CD4-positive, alpha-beta memory T cell (primary cell): ENCODE data around the gene UBE2E2. TPM values are rescaled to one million over a fixed set of nuclear protein-coding genes. Genes with fewer than 3 reads are reported as not detected.

Experiments
- CTCF ChIA-PET: fragments of 350-600 bp; sonication (Branson Sonifier 250); formaldehyde crosslinking; loops from one replicate; lab custom pipeline; 2021; ENCODE audit warnings: inconsistent platforms; ENCODE audit not compliant: partially characterized antibody; lab: Charles Lee
- POLR2A ChIA-PET: fragments of 350-600 bp; sonication (Branson Sonifier 250); formaldehyde crosslinking; loops from one replicate; lab custom pipeline; 2021; ENCODE audit not compliant: partially characterized antibody; lab: Charles Lee
- DNase-seq, 5 donors: peaks; one replicate each; pipeline versions ENCODE4 v3.0.0 to v3.0.0-alpha.2; 2020 to 2022; ENCODE audit warnings: mixed read lengths in 1 of 5
- H3K27ac ChIP-seq: one replicate; pipeline ENCODE4 v1.7.0; 2013; ENCODE audit warnings: low read depth, low read length
- H3K27me3 ChIP-seq: 2 replicates; pipeline ENCODE4 v1.7.0; 2013; ENCODE audit warnings: mild to moderate bottlenecking, low read length, moderate library complexity; ENCODE audit not compliant: insufficient read depth
- H3K36me3 ChIP-seq: 2 replicates; pipeline ENCODE4 v1.7.0; 2013; ENCODE audit warnings: mild to moderate bottlenecking, low read length, moderate library complexity; ENCODE audit not compliant: insufficient read depth
- H3K4me1 ChIP-seq: 2 replicates; pipeline ENCODE4 v1.7.0; 2013; ENCODE audit warnings: mild to moderate bottlenecking, low read length, moderate library complexity; ENCODE audit not compliant: insufficient read depth
- H3K4me3 ChIP-seq, 2 donors: one replicate each; pipeline ENCODE4 v1.7.0; 2013; ENCODE audit warnings: low read length in 2 of 2, mild to moderate bottlenecking in 1 of 2
- H3K9me3 ChIP-seq, 2 donors: one replicate each; pipeline ENCODE4 v1.7.0; 2013; ENCODE audit warnings: low read length in 2 of 2, control low read depth in 1 of 2; ENCODE audit not compliant: control insufficient read depth in 1 of 2
- H3K27ac Mint-ChIP-seq, 7 donors: one replicate each; pipeline ENCODE4 v1.8.0; 2020 to 2021; ENCODE audit warnings: mixed read lengths in 7 of 7, mild to moderate bottlenecking in 6 of 7, inconsistent platforms in 3 of 7, moderate library complexity in 3 of 7
- H3K27me3 Mint-ChIP-seq, 2 donors: one replicate each; pipeline ENCODE4 v1.8.0; 2020 to 2021; ENCODE audit warnings: mixed read lengths in 2 of 2
- H3K36me3 Mint-ChIP-seq, 2 donors: one replicate each; pipeline ENCODE4 v1.8.0; 2020 to 2021; ENCODE audit warnings: mixed read lengths in 2 of 2, inconsistent platforms in 1 of 2, mild to moderate bottlenecking in 1 of 2
- H3K4me1 Mint-ChIP-seq, 4 donors: one replicate each; pipeline ENCODE4 v1.8.0; 2020 to 2021; ENCODE audit warnings: mixed read lengths in 4 of 4, mild to moderate bottlenecking in 1 of 4
- H3K4me3 Mint-ChIP-seq, 8 donors: one replicate each; pipeline ENCODE4 v1.8.0; 2020 to 2021; ENCODE audit warnings: mixed read lengths in 8 of 8, mild to moderate bottlenecking in 7 of 8, moderate library complexity in 6 of 8, inconsistent platforms in 3 of 8
- H3K9me3 Mint-ChIP-seq, 8 donors: one replicate each; pipeline ENCODE4 v1.8.0; 2020 to 2021; ENCODE audit warnings: mixed read lengths in 8 of 8, mild to moderate bottlenecking in 5 of 8, inconsistent platforms in 3 of 8, moderate library complexity in 1 of 8
- intact Hi-C: fragments of 100-400 bp; cut with micrococcal nuclease; formaldehyde crosslinking; loops from one replicate; pipeline ENCODE4 v1.15.1; 2023
- polyA plus RNA-seq, 2 donors: library from polyadenylated mRNA; unstranded; fragments of 300-500 nt; fragmentation: Illumina TruSeq; gene quantifications; one replicate each; pipeline ENCODE4 v1.2.3, GENCODE V29; 2021
- total RNA-seq, 2 experiments: library from RNA; stranded (reverse); gene quantifications; one replicate each; pipeline ENCODE4 v1.2.3, GENCODE V29; 2021

The UBE2E2 gene
- total and polyA plus RNA-seq, 4 experiments from 2014 or later = 1.3 to 4.7 (median 3.1) TPM

DNA sequence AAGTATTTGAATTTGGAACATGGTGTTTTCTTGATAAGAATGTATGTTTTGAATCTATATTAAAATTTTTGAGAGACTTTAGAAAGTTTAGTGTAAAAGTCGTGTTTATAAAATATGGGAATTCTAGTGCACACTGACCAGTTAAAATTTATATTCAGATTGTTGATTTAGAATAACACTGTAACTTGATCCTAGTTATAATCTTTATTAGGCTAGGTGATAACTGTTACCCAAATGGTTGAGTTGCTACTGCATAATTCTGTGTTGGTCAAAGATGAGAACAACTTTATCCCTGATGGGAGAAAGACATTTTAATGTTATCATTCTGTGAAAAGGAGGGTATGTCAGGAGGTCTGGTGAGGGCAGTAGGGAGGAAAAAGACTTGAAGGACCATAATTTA, 249.3 kb downstream of the UBE2E2 start:
- H3K9me3 ChIP-seq = no peaks in the 10 kb centered on the region
- CTCF ChIA-PET = no interaction called here
- H3K4me1 ChIP-seq = no peaks in the 10 kb centered on the region
- peaks cover 0 to 3% (median 0%) of the 10 kb centered on the region in 8 donors for H3K9me3 Mint-ChIP-seq
- no peak overlapping the region for H3K4me3 Mint-ChIP-seq
- H3K4me1 Mint-ChIP-seq = no peaks in the 10 kb centered on the region
- no peak for DNase-seq
- intact Hi-C loops = no loop called here
- no peaks in the 10 kb centered on the region for H3K36me3 ChIP-seq
- H3K4me3 ChIP-seq = no peak overlapping the region
- H3K27ac ChIP-seq = no peak overlapping the region
- H3K27ac Mint-ChIP-seq = no peak overlapping the region
- H3K27me3 Mint-ChIP-seq = no peaks in the 10 kb centered on the region
- no peaks in the 10 kb centered on the region for H3K36me3 Mint-ChIP-seq
- POLR2A ChIA-PET = no interaction called here
- H3K27me3 ChIP-seq = no peaks in the 10 kb centered on the region

DNA sequence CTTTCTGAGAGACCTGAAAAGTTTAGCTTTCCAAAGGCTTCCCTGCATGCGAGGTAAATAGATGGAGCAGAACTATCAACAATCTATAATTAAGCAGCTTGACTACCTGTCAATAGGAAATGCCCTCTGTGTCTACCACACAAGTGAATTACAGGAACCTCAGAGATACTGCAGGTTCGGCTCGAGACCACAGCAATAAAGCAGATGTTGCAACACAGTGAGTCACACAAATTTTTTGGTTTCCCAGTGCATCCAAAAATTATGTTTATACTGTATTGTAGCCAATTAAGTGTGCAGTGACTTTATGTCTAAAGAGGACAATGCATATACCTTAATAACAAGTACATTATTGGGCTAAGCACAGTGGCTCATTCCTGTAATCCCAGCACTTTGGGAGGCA, 252.0 kb downstream of the UBE2E2 start:
- Mint-ChIP-seq H3K27me3 (no peaks in the 10 kb centered on the region), H3K36me3 (no peaks in the 10 kb centered on the region), H3K27ac (no peak overlapping the region), H3K4me1 (no peaks in the 10 kb centered on the region), H3K9me3 (peaks cover 0 to 3% (median 0%) of the 10 kb centered on the region in 8 donors), H3K4me3 (no peak overlapping the region)
- CTCF ChIA-PET = no interaction called here
- Histone ChIP-seq H3K4me3 (no peak overlapping the region), H3K27me3 (no peaks in the 10 kb centered on the region), H3K9me3 (no peaks in the 10 kb centered on the region), H3K36me3 (no peaks in the 10 kb centered on the region), H3K4me1 (no peaks in the 10 kb centered on the region), H3K27ac (no peak overlapping the region)
- POLR2A ChIA-PET = no interaction called here
- no peak for DNase-seq
- intact Hi-C loops = no loop called here

DNA sequence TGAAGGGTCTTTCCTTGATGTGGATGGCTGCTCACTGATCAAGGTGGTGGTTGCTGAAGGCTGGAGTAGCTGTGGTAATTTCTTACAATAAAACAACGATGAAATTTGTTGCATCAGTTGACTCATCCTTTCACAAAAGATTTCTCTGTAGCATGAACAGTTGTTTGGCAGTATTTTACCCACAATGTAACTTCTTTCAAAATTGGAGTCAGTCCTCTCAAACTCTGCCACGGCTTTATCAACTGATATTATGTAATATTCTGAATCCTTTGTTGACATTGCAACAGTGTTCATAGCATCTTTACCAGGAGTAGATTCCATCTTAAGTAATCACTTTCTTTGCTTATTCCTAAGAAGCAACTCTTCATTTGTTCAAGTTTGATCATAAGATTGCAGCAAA, 252.6 kb downstream of the UBE2E2 start:
- Histone ChIP-seq H3K36me3 (no peaks in the 10 kb centered on the region), H3K4me1 (no peaks in the 10 kb centered on the region), H3K4me3 (no peak overlapping the region), H3K27ac (no peak overlapping the region), H3K27me3 (no peaks in the 10 kb centered on the region), H3K9me3 (no peaks in the 10 kb centered on the region)
- no peak overlapping the region for H3K27ac Mint-ChIP-seq
- no peaks in the 10 kb centered on the region for H3K36me3 Mint-ChIP-seq
- ChIA-PET POLR2A (no interaction called here), CTCF (no interaction called here)
- no peaks in the 10 kb centered on the region for H3K27me3 Mint-ChIP-seq
- no peaks in the 10 kb centered on the region for H3K4me1 Mint-ChIP-seq
- no peak for DNase-seq
- intact Hi-C loops = no loop called here
- peaks cover 0 to 3% (median 0%) of the 10 kb centered on the region in 8 donors for H3K9me3 Mint-ChIP-seq
- no peak overlapping the region for H3K4me3 Mint-ChIP-seq

DNA sequence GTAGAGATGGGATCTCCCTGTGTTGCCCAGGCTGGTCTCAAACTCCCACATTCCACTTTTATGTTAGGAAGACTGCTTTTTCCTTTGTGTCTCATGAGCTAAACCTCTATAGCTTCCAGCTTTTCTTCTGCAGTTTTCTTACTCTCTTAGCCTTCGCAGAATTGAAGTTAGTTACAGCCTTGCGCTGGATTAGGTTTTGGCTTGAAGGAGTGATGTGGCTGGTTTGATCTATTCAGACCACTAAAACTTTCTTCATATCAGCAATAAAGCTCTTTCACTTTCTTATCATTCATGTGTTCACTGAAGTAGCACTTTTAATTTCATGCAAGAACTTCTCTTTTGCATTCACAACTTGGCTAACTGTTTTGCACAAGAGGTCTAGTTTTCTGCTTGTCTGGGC, 254.6 kb downstream of the UBE2E2 start:
- Mint-ChIP-seq H3K36me3 (no peaks in the 10 kb centered on the region), H3K4me3 (no peak overlapping the region), H3K4me1 (no peaks in the 10 kb centered on the region), H3K27ac (no peak overlapping the region), H3K9me3 (peaks cover 0 to 3% (median 0%) of the 10 kb centered on the region in 8 donors), H3K27me3 (no peaks in the 10 kb centered on the region)
- Histone ChIP-seq H3K36me3 (no peaks in the 10 kb centered on the region), H3K4me1 (no peaks in the 10 kb centered on the region), H3K27ac (no peak overlapping the region), H3K4me3 (no peak overlapping the region), H3K27me3 (no peaks in the 10 kb centered on the region), H3K9me3 (no peaks in the 10 kb centered on the region)
- no peak for DNase-seq
- ChIA-PET POLR2A (no interaction called here), CTCF (interaction anchor here (0.6 kb wide), 1 partner anchor 80 kb away, joined by 3 read pairs; no protein-coding TSS in a partner anchor)
- intact Hi-C loops = no loop called here

DNA sequence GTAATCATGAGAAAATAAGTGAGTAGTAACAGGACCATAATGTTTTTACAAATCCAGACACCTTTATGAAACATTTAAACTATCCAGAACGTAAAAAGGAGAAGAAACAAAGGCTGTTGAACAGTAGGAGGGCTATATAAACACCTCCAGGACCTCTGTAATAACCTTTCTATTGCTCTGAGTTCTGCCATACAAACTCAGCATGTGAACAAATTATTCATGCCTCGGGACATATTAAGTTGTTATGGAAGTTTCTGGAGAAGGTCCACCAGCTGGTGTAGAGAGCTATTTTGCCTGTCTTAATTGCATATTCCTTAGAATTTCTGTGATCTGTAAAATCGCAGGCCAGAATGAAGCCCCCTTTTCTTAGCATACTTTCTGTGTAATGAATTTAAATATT, 256.3 kb downstream of the UBE2E2 start:
- no peaks in the 10 kb centered on the region for H3K4me1 Mint-ChIP-seq
- intact Hi-C loops = no loop called here
- Histone ChIP-seq H3K4me3 (no peak overlapping the region), H3K4me1 (no peaks in the 10 kb centered on the region), H3K36me3 (no peaks in the 10 kb centered on the region), H3K27me3 (no peaks in the 10 kb centered on the region), H3K9me3 (no peaks in the 10 kb centered on the region), H3K27ac (no peak overlapping the region)
- H3K27ac Mint-ChIP-seq = no peak overlapping the region
- H3K36me3 Mint-ChIP-seq = no peaks in the 10 kb centered on the region
- H3K27me3 Mint-ChIP-seq = no peaks in the 10 kb centered on the region
- peaks cover 0 to 3% (median 0%) of the 10 kb centered on the region in 8 donors for H3K9me3 Mint-ChIP-seq
- ChIA-PET POLR2A (no interaction called here), CTCF (no interaction called here)
- no peak for DNase-seq
- H3K4me3 Mint-ChIP-seq = no peak overlapping the region

DNA sequence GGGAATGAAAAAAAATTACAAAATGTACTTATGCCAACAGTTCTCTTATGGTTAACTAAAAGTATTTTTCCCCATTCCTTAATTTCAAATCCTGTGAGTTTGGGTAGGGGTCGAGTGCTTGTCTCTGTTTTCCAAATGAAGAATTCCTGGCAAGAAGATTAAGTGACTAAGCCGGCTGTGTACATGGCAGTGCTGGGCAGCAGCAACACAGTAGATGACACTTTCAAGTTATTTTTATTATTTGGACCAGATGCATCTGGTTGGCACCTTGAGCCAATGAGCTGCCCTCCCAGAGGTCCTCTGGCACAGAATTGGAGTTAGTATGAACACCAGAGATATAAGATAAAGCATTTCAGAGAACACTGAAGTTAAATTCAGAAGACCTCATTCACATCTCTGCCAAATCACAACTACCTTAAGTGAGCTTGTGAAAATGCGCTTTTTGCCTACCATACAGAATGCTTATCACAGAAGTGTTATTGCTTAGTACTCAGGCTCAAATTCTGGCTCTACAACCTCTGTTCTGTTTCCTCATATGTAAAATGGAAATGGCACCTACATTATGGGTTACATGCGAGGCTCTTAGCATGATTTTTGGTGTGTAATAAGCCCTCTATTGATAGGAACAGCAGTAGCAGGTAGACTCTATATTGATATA, 256.9 kb downstream of the UBE2E2 start:
- H3K9me3 Mint-ChIP-seq = peaks cover 0 to 3% (median 0%) of the 10 kb centered on the region in 8 donors
- POLR2A ChIA-PET = no interaction called here
- no peaks in the 10 kb centered on the region for H3K4me1 Mint-ChIP-seq
- Histone ChIP-seq H3K36me3 (no peaks in the 10 kb centered on the region), H3K4me1 (no peaks in the 10 kb centered on the region), H3K27me3 (no peaks in the 10 kb centered on the region), H3K27ac (no peak overlapping the region), H3K9me3 (no peaks in the 10 kb centered on the region), H3K4me3 (no peak overlapping the region)
- DNase-seq = no peak
- CTCF ChIA-PET = no interaction called here
- intact Hi-C loops = no loop called here
- no peaks in the 10 kb centered on the region for H3K36me3 Mint-ChIP-seq
- no peak overlapping the region for H3K27ac Mint-ChIP-seq
- H3K27me3 Mint-ChIP-seq = no peaks in the 10 kb centered on the region
- H3K4me3 Mint-ChIP-seq = no peak overlapping the region

DNA sequence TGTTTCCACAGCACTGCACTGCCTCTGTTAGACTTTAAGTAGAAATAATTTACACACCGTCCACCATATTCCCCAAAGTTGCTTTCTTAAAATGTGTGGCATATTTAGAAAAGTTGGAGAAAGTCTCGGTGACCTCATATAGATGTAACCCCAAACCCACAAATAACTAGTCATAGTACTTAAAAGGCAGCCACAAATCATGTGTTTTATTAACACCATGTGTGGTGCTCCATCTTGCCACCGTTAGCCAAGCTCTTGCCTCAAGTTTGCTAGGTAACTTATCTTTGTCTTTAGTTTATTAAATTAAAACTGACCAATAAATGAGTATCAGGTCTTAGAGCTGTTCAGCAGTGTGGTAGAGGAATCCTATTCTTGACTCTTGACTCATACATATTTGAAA, 257.9 kb downstream of the UBE2E2 start:
- Mint-ChIP-seq H3K27ac (no peak overlapping the region), H3K9me3 (peaks cover 0 to 3% (median 0%) of the 10 kb centered on the region in 8 donors), H3K36me3 (no peaks in the 10 kb centered on the region), H3K4me3 (no peak overlapping the region), H3K27me3 (no peaks in the 10 kb centered on the region), H3K4me1 (no peaks in the 10 kb centered on the region)
- no peak for DNase-seq
- Histone ChIP-seq H3K27me3 (no peaks in the 10 kb centered on the region), H3K4me1 (no peaks in the 10 kb centered on the region), H3K9me3 (no peaks in the 10 kb centered on the region), H3K4me3 (no peak overlapping the region), H3K27ac (no peak overlapping the region), H3K36me3 (no peaks in the 10 kb centered on the region)
- ChIA-PET POLR2A (no interaction called here), CTCF (no interaction called here)
- intact Hi-C loops = no loop called here
